NCI-H2107 treated with DMSO at 0.1 percent for 48 hours (cell line): ENCODE results near the gene SSX2IP.
"Not testable (repeated sequence)": the region's sequence is repeated elsewhere in the genome, so short reads cannot be mapped to it uniquely, and the experiment has no call there.

Source experiments
- DNase-seq: peaks from one replicate; lab custom pipeline; 2025; ENCODE audit not compliant: unreplicated experiment; lab: John Stamatoyannopoulos, UW

The SSX2IP gene

GRCh38 chr1:84620720-84621313, 69.4 kb downstream of the SSX2IP start:
- peak; percentile 49 for DNase-seq

- DNase-seq = no peak
Observed at GRCh38 chr1:84619383-84620102, 70.7 kb downstream of the SSX2IP start.

GRCh38 chr1:84617349-84617748, 72.9 kb downstream of the SSX2IP start:
- no peak for DNase-seq

- no peak for DNase-seq
Observed at GRCh38 chr1:84615790-84616189, 74.5 kb downstream of the SSX2IP start.

GRCh38 chr1:84613887-84614286, 76.4 kb downstream of the SSX2IP start:
- no peak for DNase-seq

GRCh38 chr1:84613026-84613425, 77.2 kb downstream of the SSX2IP start:
- no peak for DNase-seq

- no peak for DNase-seq
Observed at GRCh38 chr1:84611796-84612195, 78.5 kb downstream of the SSX2IP start.

GRCh38 chr1:84611091-84611490, 79.2 kb downstream of the SSX2IP start:
- DNase-seq = no peak

- DNase-seq = no peak
Observed at GRCh38 chr1:84606977-84607376, 83.3 kb downstream of the SSX2IP start.

- DNase-seq = no peak
Observed at GRCh38 chr1:84605157-84605556, 85.1 kb downstream of the SSX2IP start.

- DNase-seq = no peak
Observed at GRCh38 chr1:84603941-84604830, 86.1 kb downstream of the SSX2IP start.

- DNase-seq = no peak
Observed at GRCh38 chr1:84603223-84603622, 87.0 kb downstream of the SSX2IP start.

GRCh38 chr1:84600796-84601195, 89.5 kb downstream of the SSX2IP start:
- no peak for DNase-seq

- no peak for DNase-seq
Observed at GRCh38 chr1:84598846-84599741, 91.2 kb downstream of the SSX2IP start.

- no peak for DNase-seq
Observed at GRCh38 chr1:84598418-84598817, 91.8 kb downstream of the SSX2IP start.

GRCh38 chr1:84597011-84597410, 93.2 kb downstream of the SSX2IP start:
- DNase-seq = no peak

GRCh38 chr1:84594959-84595358, 95.3 kb downstream of the SSX2IP start:
- DNase-seq = not testable (repeated sequence)
